SH-SY5Y (cell line): ENCODE measurements around the gene THOP1.

Source experiments
- GATA2 ChIP-seq: IDR thresholded peaks from 2 replicates; pipeline ENCODE4 v1.6.1; 2011; ENCODE audit warnings: mild to moderate bottlenecking, low read depth, low read length
- GATA3 ChIP-seq: IDR thresholded peaks from 2 replicates; pipeline ENCODE4 v1.6.1; 2011; ENCODE audit warnings: low read depth, mild to moderate bottlenecking, low read length, moderate library complexity

The THOP1 gene

DNA sequence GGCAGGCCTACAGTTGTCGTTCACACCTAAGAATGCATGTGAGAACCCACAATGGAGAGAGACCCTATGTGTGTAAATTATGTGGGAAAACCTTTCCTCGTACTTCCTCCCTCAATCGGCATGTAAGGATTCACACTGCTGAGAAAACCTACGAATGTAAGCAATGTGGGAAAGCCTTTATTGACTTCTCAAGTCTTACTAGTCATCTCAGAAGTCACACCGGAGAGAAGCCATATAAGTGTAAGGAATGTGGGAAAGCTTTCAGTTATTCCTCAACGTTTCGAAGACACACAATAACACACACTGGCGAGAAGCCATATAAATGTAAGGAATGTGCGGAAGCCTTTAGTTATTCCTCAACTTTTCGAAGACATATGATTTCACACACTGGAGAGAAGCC lies 67.3 kb downstream of the THOP1 start:
- TF ChIP-seq GATA2 (no peak), GATA3 (no peak)

GRCh38 chr19:2853015-2853606 lies 67.8 kb downstream of the THOP1 start:
- TF ChIP-seq GATA3 = no peak
- TF ChIP-seq GATA2 = no peak

GRCh38 chr19:2854849-2855248 lies 69.5 kb downstream of the THOP1 start:
- TF ChIP-seq GATA3 (no peak), GATA2 (no peak)

- TF ChIP-seq GATA3 = no peak
- TF ChIP-seq GATA2 = no peak
Measured at GRCh38 chr19:2856457-2857050, 71.3 kb downstream of the THOP1 start.

DNA sequence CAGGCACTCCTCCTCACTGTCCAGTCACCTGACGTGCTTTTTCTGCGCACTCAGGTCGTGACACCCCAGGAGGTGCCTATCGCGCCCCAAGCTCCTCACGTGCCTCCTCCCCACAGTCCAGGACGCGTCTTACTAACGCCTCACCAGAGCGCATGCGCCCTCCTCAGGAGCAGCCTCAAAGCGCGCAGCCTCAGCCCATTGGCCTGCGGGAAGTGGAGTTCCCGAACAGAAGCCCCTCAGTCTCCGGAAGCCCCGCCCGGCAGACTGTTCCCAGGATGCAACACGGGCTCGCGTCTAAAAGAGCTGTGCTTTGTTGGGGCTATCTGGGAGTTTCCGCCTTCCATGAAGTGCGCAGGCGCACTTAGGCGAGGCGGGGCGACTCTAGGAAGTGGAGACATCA lies 73.6 kb downstream of the THOP1 start:
- TF ChIP-seq GATA3 (no peak), GATA2 (no peak)

GRCh38 chr19:2863816-2864215 lies 78.5 kb downstream of the THOP1 start:
- TF ChIP-seq GATA3 (no peak), GATA2 (no peak)
